ENCODE results near the gene NDUFAF8.

- TF ChIP-seq CTCF (tag by site-specific recombination; IDR thresholded peaks at IDR 0.05), result no peak
- TF ChIP-seq WT1 (tag by site-specific recombination; IDR thresholded peaks at IDR 0.05), result no peak
- no peak for TF ChIP-seq ZNF280C (tag by site-specific recombination; IDR thresholded peaks at IDR 0.05)
- TF ChIP-seq MYNN (tag by site-specific recombination; IDR thresholded peaks at IDR 0.05; ENCODE audit: borderline replicate concordance), result no peak
- no peak for TF ChIP-seq TCF7L2 (IDR thresholded peaks at IDR 0.05; ENCODE audit: borderline replicate concordance, low read depth, low read length)
- no peak for TF ChIP-seq PRDM4 (tag by site-specific recombination; IDR thresholded peaks at IDR 0.05)
Measured at GRCh38 chr17:81198826-81199481, 40.2 kb upstream of the NDUFAF8 start.

Measured in HEK293 (cell line).